Transverse colon (tissue), 4 donors: ENCODE data around the gene VEGFB.

ENCODE experiments used
- CTCF ChIP-seq, 5 experiments: fragments of 200-600 bp in 3 of 5; fragments of 450-650 bp in 2 of 5; sonication (generic) in 3 of 5; IDR thresholded peaks; 1 replicate in 2 of 5; 2 replicates in 3 of 5; pipeline ENCODE4 v1.5.1; 2016 to 2017; ENCODE audit warnings: antibody characterized with exemption in 5 of 5, inconsistent platforms in 3 of 5, mild to moderate bottlenecking in 2 of 5, moderate library complexity in 1 of 5
- POLR2A ChIP-seq: fragments of 450-650 bp; IDR thresholded peaks from one replicate; pipeline ENCODE4 v1.6.1; 2016; ENCODE audit warnings: antibody characterized with exemption, mild to moderate bottlenecking, moderate library complexity
- POLR2AphosphoS5 ChIP-seq, 3 donors: sonication (generic); formaldehyde crosslinking; IDR thresholded peaks; one replicate each; pipeline ENCODE4 v1.6.1; 2016; ENCODE audit warnings: antibody characterized with exemption in 3 of 3

- no peak for TF ChIP-seq CTCF (IDR thresholded peaks at IDR 0.05)
- no peak for TF ChIP-seq POLR2A
- no peak for TF ChIP-seq POLR2AphosphoS5 (IDR thresholded peaks at IDR 0.05)
Observed at GRCh38 chr11:64285885-64286800, 51.8 kb downstream of the VEGFB start.
